VCaP (cell line): ENCODE data around the gene CORO7.

Experiments
- H3K27ac ChIP-seq: fragments of 450-650 bp; 2 replicates; pipeline ENCODE4 v1.5.1; 2017
- TF ChIP-seq, protein P1 (sequence below): fragments of 450-650 bp; conservative IDR thresholded peaks from 2 replicates; pipeline ENCODE4 v1.5.1; 2017; ENCODE audit warnings: mild to moderate bottlenecking, moderate library complexity

CORO7 gene

DNA sequence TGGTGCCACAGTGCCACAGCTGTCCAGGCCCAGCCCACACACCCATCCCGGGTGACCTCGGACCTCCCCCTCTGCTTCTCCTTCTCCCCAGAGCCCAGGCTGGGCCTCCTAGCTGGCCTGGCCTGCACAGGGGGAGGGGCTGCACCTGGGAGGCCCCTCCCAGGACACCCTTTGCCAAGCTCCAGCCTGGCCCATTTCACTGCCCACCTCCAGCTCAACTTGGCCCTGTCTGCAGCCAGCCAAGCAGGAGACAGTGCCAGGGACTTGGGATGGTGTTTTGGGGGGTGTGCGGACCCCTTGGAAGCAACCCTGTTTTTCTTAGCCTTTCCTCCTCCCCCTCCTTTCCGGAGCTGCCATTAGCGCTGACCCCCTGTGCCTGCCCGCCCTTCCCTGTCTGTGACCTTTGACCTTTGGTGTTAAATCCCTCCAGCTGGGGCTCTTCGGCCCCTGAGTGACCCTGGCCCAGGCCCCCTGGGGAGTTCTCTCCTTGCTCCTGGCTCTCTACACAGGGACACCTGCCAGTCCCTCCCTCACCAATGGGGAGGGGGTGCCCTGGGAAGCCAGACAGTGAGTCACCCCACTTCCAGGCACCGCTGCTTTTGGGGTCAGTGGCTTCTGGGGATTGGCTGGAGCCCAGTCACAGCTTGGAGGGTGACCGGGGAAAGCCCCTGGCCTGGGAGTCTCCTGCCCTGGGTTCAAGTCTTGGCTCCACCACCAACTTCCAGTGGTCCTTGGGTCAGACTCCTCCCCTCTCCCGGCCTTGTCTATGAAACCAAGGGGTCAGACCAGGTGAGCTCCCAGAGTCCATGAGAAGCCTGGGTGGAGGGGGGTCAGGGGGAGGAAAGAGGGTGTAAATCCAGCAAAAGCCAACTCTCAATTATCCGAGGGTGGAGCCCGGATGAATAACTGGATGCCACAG, 98.6 kb downstream of the CORO7 start:
- TF ChIP-seq, protein P1, sequence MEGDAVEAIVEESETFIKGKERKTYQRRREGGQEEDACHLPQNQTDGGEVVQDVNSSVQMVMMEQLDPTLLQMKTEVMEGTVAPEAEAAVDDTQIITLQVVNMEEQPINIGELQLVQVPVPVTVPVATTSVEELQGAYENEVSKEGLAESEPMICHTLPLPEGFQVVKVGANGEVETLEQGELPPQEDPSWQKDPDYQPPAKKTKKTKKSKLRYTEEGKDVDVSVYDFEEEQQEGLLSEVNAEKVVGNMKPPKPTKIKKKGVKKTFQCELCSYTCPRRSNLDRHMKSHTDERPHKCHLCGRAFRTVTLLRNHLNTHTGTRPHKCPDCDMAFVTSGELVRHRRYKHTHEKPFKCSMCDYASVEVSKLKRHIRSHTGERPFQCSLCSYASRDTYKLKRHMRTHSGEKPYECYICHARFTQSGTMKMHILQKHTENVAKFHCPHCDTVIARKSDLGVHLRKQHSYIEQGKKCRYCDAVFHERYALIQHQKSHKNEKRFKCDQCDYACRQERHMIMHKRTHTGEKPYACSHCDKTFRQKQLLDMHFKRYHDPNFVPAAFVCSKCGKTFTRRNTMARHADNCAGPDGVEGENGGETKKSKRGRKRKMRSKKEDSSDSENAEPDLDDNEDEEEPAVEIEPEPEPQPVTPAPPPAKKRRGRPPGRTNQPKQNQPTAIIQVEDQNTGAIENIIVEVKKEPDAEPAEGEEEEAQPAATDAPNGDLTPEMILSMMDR, result no peak
- peak overlapping the region; percentile 71 for H3K27ac ChIP-seq

DNA sequence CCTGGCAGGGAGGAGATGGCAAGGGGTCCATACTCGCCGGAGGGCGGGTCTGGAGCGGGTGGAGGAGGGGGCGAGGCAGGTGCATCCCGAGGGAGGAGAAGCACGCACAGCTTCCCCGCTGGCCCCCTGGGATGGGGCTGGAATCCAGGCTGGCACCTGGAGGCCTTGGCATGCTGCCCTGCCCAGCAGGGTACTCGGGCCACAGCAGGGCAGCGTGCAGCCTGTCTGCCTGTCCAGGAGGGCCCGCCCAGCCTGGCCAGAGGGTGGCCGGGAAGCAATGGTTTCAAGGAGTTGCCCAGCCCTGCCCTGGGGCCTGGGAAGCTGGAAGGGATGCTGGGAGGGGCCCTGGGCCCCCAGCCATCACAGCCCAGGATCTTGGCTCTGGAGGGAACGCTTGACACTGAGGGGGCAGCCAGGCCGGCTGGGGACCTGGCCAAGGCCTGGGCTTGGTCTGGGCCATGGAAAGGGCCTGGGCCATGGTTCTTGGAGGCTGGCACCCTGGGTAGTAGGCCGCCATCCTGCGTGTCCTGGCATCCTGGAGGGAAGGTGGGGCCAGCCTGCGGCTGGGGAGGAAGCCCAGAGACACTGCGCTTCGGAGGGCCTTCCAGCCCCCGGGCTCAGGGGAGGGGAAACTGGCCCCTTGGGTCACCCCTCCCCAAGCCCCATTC, 99.4 kb downstream of the CORO7 start:
- peak overlapping the region; percentile 71 for H3K27ac ChIP-seq
- TF ChIP-seq, protein P1, result no peak

DNA sequence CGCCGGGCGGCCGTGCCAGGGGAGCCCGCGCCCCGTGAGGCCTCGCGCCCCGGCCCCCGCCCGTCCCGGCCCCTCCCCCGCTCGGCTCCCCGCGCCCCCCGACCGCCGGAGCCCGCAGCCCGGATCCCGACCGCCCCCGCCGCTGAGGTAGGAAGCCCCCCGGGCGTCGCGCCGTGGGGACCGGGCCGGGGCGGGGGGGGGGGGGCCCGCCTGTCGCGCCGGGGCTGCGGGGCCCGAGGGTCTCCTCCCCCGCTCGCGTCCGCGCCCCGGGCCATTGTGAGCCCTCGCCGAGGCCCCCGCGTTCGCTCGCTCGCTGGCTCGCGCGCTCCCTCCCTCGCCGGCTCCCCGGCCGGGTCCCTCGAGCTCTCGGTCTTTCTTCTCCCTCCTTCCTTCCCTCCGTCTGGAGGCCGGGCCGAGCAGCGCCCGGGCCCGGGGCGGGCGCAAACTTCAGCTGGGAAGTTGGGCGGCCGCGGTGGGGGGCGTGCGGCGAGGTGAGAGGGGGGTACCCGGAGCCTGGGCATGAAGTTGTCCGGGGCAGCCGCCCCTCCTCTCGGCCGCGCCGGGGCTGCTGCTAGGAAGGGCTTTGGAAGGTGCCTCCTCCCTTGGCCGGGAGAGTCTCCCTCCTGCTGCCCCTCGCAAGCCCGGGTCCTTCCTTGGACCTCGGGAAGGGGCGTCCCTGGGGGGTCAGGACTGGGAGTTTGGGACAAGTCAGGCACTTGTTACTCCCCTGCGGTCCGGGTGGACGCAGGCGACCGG, 100.1 kb downstream of the CORO7 start:
- TF ChIP-seq, protein P1, result no peak

DNA sequence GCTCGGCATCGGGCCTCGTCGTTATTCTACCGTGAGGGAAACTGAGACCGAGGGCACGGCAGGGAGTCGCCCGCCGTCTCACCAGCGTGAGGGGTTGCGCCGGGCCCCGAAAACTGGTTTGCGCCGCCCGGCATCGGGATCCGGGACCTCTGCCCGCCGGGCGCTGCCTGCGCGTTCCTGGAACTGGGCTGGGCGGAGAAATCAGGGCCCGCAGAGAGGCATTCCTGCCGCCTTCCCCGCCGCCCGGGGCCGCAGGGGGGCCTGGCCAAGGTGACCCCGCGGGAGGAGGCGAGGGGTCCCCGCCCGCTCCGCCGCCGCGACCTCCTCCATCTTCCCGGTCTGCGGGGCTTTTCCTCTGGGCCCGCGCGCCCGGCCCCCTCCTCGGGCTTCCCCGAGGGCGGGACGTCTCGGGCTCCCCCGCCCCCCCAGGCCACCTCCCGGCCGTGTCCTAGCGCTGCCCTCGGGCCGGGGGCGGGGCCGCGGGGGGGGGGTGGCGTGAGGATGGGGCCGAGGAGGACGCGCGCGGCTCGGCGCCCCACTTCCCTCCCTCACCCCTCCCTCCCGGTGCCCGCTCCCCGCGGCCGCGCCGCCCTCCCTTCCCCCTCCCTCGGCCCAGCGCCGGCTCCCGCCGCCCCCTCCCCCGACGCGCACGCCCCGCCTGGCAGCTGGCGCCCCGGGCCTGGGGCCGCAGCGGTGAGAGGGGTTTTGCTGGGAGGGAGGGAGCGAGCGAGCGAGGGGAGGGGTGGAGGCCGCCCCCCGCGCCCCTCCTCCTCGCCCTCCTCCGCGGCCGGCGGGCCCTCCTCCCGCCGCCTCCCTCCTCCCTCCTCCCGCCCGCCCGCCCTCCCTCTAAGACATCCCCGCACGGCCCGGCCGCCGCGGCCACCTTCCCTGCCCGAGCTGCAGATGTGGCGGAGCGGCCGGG, 100.9 kb downstream of the CORO7 start, which contains the start of gene GLIS2:
Gene GLIS2 (plus strand): TSS at position 882 of the 922 bp plus-strand sequence. CDS start 16,214 bp downstream, outside the sequence.
- TF ChIP-seq, protein P1, result no peak
- peak within 1 kb of the TSS; percentile 71 for H3K27ac ChIP-seq

More for the DNA sequence above, 100.1 kb downstream of the CORO7 start:
- peak overlapping the region; percentile 71 for H3K27ac ChIP-seq

DNA sequence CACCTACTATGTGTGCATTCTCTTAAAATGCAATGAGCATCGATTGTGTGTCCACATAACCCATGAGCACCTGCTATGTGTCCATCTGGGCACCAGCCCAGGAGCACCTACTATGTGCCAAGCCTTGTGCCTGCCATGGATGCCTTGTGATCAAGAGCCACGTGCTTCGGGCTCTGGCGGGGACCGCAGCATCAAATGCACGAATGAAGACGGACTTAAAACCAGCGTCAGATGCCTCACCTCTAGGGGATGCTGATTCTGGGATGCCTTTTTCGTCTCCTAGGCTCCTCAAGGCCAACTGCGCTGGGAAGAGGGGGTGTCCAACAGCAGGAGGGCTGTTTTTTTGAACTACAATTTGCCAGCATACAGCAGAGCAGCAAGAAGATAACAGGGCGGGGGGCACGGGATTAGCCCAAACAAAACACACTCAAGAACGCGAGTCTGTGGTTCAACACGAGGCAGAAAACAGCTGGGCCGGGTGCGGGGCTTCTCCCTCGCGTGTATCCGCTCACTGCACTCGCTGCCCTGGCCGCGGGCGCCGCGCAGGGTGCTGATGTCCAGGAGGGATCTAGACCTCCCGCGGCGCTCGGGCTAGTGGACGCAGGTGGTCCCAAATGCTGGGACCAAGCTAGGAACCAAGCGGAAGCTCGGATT, 101.7 kb downstream of the CORO7 start:
- TF ChIP-seq, protein P1, result no peak
- H3K27ac ChIP-seq, result peak overlapping the region; percentile 71
